CD4-positive, alpha-beta T cell (primary cell): ENCODE results near the gene GIPC2. TPM values are rescaled to one million over a fixed set of nuclear protein-coding genes. Genes with fewer than 3 reads are reported as not detected.

ENCODE experiments used
- ATAC-seq: fragments of 200-7000 bp; cut with Tn5 transposase; one replicate; pipeline ENCODE4 v1.10.0; 2022; ENCODE audit warnings: mild to moderate bottlenecking; ENCODE audit not compliant: poor library complexity
- CTCF ChIA-PET: fragments of 350-600 bp; sonication (Branson Sonifier 250); formaldehyde crosslinking; loops from one replicate; lab custom pipeline; 2021; ENCODE audit warnings: antibody characterized with exemption, inconsistent platforms; lab: Charles Lee
- POLR2A ChIA-PET: fragments of 350-600 bp; sonication (Branson Sonifier 250); formaldehyde crosslinking; loops from one replicate; lab custom pipeline; 2021; ENCODE audit warnings: antibody characterized with exemption, inconsistent platforms; lab: Charles Lee
- DNase-seq, 14 experiments: peaks; one replicate each; pipeline ENCODE4 v3.0.0-alpha.2; 2013 to 2020; ENCODE audit warnings: mixed read lengths in 2 of 14
- H3K27ac ChIP-seq, 2 donors: one replicate each; pipeline versions ENCODE4 v1.5.1 to v1.7.0; 2013; ENCODE audit warnings: low read length in 2 of 2, low read depth in 1 of 2, mild to moderate bottlenecking in 1 of 2
- H3K27me3 ChIP-seq, 2 experiments: 1 replicate in 1 of 2; 2 replicates in 1 of 2; pipeline versions ENCODE4 v1.6.1 to v1.7.0; 2013; ENCODE audit warnings: low read length in 2 of 2, control low read depth in 1 of 2, mild to moderate bottlenecking in 1 of 2, moderate library complexity in 1 of 2; ENCODE audit not compliant: insufficient read depth in 2 of 2, control insufficient read depth in 1 of 2
- H3K36me3 ChIP-seq: one replicate; pipeline ENCODE4 v1.6.1; 2013; ENCODE audit warnings: low read length, control low read depth; ENCODE audit not compliant: insufficient read depth
- H3K4me1 ChIP-seq: one replicate; pipeline ENCODE4 v1.6.1; 2013; ENCODE audit warnings: low read length, control low read depth; ENCODE audit not compliant: insufficient read depth
- H3K4me3 ChIP-seq: one replicate; pipeline ENCODE4 v1.5.1; 2013; ENCODE audit warnings: mild to moderate bottlenecking, low read length, moderate library complexity
- H3K9me3 ChIP-seq, 2 experiments: 1 replicate in 1 of 2; 2 replicates in 1 of 2; pipeline versions ENCODE4 v1.6.1 to v1.7.0; 2013; ENCODE audit warnings: low read length in 2 of 2, mild to moderate bottlenecking in 2 of 2, control low read depth in 1 of 2, moderate library complexity in 1 of 2; ENCODE audit not compliant: control insufficient read depth in 1 of 2, insufficient read depth in 1 of 2
- H3K27ac Mint-ChIP-seq: one replicate; pipeline ENCODE4 v1.8.0; 2020; ENCODE audit warnings: mixed read lengths
- H3K27me3 Mint-ChIP-seq: one replicate; pipeline ENCODE4 v1.8.0; 2021; ENCODE audit warnings: mixed read lengths
- H3K36me3 Mint-ChIP-seq: one replicate; pipeline ENCODE4 v1.8.0; 2021; ENCODE audit warnings: low read depth, mixed read lengths
- H3K4me1 Mint-ChIP-seq: one replicate; pipeline ENCODE4 v1.8.0; 2021; ENCODE audit warnings: low read depth, mixed read lengths
- H3K4me3 Mint-ChIP-seq: one replicate; pipeline ENCODE4 v1.8.0; 2020; ENCODE audit warnings: mild to moderate bottlenecking, mixed read lengths
- H3K9me3 Mint-ChIP-seq: one replicate; pipeline ENCODE4 v1.8.0; 2020; ENCODE audit warnings: mixed read lengths
- CTCF ChIP-seq: fragments of 200-600 bp; IDR thresholded peaks from one replicate; pipeline ENCODE4 v1.8.0; 2022; ENCODE audit warnings: antibody characterized with exemption, mild to moderate bottlenecking
- intact Hi-C, 2 experiments: fragments of 100-400 bp; cut with DNase I in 1 of 2; cut with micrococcal nuclease in 1 of 2; formaldehyde crosslinking; loops; one replicate each; pipeline versions ENCODE4 v1.15.1 to v1.9.0; 2023 to 2025; cut with DNase I, micrococcal nuclease
- total RNA-seq, 174 experiments: library from RNA in 2 of 174; stranded (reverse) in 2 of 174; gene quantifications; one replicate each; pipeline ENCODE4 v1.2.3 and lab custom pipeline; 2021 to 2026

GIPC2 gene
- total RNA-seq, 2 experiments from 2014 or later, result not detected

GRCh38 chr1:78089010-78089409, 43.2 kb downstream of the GIPC2 start:
- Histone ChIP-seq H3K27me3 (no peaks in the 10 kb centered on the region), H3K27ac (no peak overlapping the region), H3K36me3 (no peaks in the 10 kb centered on the region), H3K9me3 (peaks cover 0 to 13% of the 10 kb centered on the region in 2 experiments), H3K4me3 (no peak overlapping the region), H3K4me1 (no peaks in the 10 kb centered on the region)
- H3K4me1 Mint-ChIP-seq, result no peaks in the 10 kb centered on the region
- intact Hi-C loops, result no loop called here
- ChIA-PET CTCF (no interaction called here), POLR2A (no interaction called here)
- no peak overlapping the region for H3K4me3 Mint-ChIP-seq
- peaks cover 5% of the 10 kb centered on the region for H3K36me3 Mint-ChIP-seq
- DNase-seq, result no peak
- H3K27ac Mint-ChIP-seq, result no peak overlapping the region
- TF ChIP-seq CTCF, result no peak
- peaks cover 16% of the 10 kb centered on the region for H3K9me3 Mint-ChIP-seq
- ATAC-seq, result no peak
- peaks cover 10% of the 10 kb centered on the region for H3K27me3 Mint-ChIP-seq

DNA sequence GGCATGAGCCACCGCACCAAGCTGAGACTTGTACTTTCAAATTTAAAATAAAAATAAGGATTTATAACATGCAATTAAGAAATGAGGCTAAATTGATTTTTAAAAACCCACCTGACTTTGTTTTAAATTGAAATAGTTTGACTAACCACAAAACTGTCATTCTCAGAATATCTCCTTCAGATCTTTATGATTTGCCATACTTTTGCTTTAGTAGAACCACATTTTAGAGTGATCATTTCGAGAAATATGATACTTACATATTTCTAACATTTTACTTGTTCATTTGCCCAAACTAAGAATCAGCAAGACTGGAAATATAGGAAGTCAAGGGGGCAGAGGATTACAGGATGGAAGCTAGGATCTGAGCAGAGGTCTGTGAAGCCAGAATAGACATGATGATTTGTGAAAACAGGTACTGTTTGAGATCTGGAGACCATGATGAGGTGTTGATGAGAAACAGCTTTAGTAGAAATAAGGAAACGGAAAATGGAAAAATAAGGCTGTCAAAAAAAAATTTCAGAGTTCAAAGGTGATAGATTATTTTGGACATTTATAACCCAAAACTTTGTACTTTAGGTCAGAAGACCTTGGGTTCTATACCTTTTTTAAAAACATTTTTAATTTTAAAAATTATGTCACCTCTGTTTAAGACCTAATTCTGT, 44.8 kb downstream of the GIPC2 start:
- Mint-ChIP-seq H3K36me3 (peaks cover 5% of the 10 kb centered on the region), H3K27me3 (peaks cover 10% of the 10 kb centered on the region), H3K4me1 (no peaks in the 10 kb centered on the region), H3K9me3 (peaks cover 13% of the 10 kb centered on the region), H3K4me3 (no peak overlapping the region), H3K27ac (no peak overlapping the region)
- H3K9me3 ChIP-seq, result peaks cover 0 to 13% of the 10 kb centered on the region in 2 experiments
- no peak overlapping the region for H3K27ac ChIP-seq
- ATAC-seq, result no peak
- no peak for DNase-seq
- no peaks in the 10 kb centered on the region for H3K36me3 ChIP-seq
- TF ChIP-seq CTCF, result no peak
- POLR2A ChIA-PET, result no interaction called here
- intact Hi-C loops, result no loop called here
- no peak overlapping the region for H3K4me3 ChIP-seq
- CTCF ChIA-PET, result interaction anchor here (1.5 kb wide), 1 partner anchor 9 kb away, joined by 3 read pairs; no protein-coding TSS in a partner anchor
- no peaks in the 10 kb centered on the region for H3K27me3 ChIP-seq
- H3K4me1 ChIP-seq, result no peaks in the 10 kb centered on the region

DNA sequence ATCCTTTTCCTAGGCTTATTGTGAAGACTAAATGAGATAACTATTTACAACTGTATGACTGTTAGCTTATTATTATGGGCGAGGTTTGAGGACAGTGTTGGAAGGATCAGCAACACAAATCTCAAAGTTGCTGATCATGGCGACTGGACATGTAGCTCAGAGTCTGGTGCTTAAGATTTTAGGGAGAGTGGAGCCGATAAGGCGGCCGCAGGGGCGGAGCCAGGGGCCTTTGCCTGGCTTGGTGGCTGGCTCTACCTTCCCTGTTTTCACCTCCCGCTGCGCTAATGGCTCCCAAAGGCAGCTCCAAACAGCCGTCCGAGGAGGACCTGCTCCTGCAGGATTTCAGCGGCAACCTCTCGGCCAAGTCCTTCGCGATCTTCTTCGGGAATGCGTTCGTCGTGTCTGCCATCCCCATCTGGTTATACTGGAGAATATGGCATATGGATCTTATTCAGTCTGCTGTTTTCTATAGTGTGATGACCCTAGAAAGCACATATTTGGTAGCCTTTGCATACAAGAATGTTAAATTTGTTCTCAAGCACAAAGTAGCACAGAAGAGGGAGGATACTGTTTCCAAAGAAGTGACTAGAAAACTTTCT, 45.5 kb downstream of the GIPC2 start:
- CTCF ChIA-PET, result interaction anchor here (1.2 to 1.5 kb wide), 2 partner anchors 9 to 12 kb away, joined by 3 read pairs; no protein-coding TSS in a partner anchor
- H3K27me3 Mint-ChIP-seq, result peaks cover 10% of the 10 kb centered on the region
- peaks cover 11% of the 10 kb centered on the region for H3K9me3 Mint-ChIP-seq

More for the DNA sequence above, 45.5 kb downstream of the GIPC2 start:
- Histone ChIP-seq H3K4me1 (no peaks in the 10 kb centered on the region), H3K36me3 (no peaks in the 10 kb centered on the region), H3K27ac (no peak overlapping the region), H3K27me3 (no peaks in the 10 kb centered on the region), H3K9me3 (peaks cover 0 to 8% of the 10 kb centered on the region in 2 experiments), H3K4me3 (no peak overlapping the region)
- DNase-seq, result no peak
- Mint-ChIP-seq H3K4me3 (no peak overlapping the region), H3K4me1 (no peaks in the 10 kb centered on the region), H3K36me3 (peaks cover under 1% of the 10 kb centered on the region), H3K27ac (no peak overlapping the region)
- POLR2A ChIA-PET, result no interaction called here
- no peak for ATAC-seq
- no peak for TF ChIP-seq CTCF
- intact Hi-C loops, result no loop called here
